Measurements from ENCODE around the gene SPAG9. TPM values are rescaled to one million over a fixed set of nuclear protein-coding genes. Genes with fewer than 3 reads are reported as not detected.

The SPAG9 gene
- total and polyA plus RNA-seq, 2 of the 8 experiments (the other 6 are each of a cell fraction or from before 2014, with no cell fraction given) = 9.8 to 63.8 TPM

DNA sequence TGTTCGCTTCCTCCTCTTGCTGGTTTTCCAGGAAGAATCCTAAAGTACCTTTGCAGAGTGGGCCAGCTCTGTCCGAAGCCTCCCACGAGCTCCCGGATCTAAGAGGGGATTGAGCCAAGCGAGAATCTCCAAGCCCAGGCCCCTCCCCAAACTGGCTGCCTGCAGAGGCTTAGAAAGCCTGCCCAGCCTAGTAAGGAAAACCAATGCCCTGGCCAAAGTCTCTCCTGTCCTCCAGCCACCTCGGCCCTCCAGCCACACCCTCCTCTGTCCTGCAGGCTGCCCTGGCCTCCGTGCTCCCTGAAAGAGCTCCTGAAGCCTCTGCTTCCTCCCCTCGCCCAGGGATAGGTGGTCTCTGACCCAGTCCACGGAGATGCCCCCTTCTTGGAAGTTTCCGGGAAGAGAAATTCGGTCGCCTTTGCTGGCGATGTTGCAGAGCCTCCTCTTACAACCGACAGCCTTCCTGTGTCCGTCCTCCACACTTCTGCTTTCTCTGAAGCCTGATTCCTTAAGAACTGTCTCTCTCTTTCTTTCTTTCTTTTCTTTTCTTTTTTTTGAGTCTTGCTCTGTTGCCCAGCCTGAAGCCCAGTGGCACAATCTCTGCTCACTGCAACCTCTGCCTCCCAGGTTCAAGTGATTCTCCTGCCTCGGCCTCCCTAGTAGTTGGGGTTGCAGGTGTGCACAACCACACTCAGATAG lies 199.6 kb downstream of the SPAG9 start (continued):
- TF ChIP-seq CTBP2 (IDR thresholded peaks at IDR 0.05; ENCODE audit: borderline replicate concordance, insufficient read depth, insufficient read length, low read length) = no peak

All from H1 (cell line).